GM11168 (cell line): Measurements from ENCODE around the gene ZNF547.
"Not testable (repeated sequence)": the region's sequence is repeated elsewhere in the genome, so short reads cannot be mapped to it uniquely, and the experiment has no call there.

Experiments
- in situ Hi-C: fragments of 300-500 bp; cut with MboI; formaldehyde crosslinking; loops from one replicate; pipeline ENCODE4 v1.12.0; 2022; ENCODE audit warnings: low sequenced_read_pairs; ENCODE audit not compliant: unreplicated experiment

The ZNF547 gene

DNA sequence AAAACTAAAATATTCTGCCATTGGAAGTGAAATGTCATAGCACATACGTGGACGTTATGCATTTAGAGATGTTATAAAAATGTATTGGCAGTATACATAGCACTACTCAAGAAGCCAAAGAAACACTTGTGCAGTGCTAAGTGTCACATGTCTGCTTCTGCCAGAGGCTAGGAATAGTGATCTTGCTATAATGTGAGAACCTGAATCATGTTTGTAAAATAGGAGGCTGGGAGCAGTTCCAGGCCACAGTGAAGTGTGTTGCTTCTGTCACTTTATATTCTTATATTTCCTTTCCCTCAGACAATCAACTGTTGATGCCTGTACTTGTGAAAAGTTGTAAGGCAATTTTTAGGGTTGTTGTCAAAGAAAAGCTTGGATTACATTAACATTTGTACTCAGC is 3.4 kb downstream of the ZNF547 start:
- in situ Hi-C loops: no loop called here

DNA sequence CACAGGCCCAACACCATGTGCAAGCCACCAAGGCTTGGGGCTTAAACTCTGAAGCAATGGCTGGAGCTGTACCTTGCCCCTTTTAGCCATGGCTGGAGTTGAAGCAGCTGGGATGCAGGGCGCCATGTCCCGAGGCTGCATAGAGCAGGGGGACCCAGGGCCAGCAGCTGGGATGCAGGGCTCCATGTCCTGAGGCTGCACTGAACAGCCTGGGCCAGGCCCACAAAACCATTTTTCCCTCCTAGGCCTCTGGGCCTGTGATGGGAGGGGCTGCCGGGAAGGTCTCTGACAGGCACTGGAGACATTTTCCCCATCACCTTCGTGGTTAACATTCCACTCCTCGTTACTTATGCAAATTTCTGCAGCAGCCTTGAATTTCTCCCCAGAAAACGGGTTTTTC is 10.8 kb downstream of the ZNF547 start:
- in situ Hi-C loops: no loop called here

DNA sequence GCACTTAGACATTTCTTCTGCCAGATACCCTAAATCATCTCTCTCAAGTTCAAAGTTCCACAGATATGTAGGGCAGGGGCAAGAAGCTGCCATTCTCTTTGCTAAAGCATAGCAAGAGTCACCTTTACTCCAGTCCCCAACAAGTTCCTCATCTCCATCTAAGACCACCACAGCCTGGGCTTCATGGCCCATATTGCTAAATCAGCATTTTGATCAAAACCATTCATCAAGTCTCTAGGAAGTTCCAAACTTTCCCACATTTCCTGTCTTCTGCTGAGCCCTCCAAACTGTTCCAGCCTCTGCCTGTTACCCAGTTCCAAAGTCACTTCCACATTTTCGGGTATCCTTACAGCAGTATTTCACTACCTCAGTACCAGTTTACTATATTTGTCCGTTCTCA is 11.3 kb downstream of the ZNF547 start:
- in situ Hi-C loops: not testable (repeated sequence)

- in situ Hi-C loops: no loop called here
Observed at GRCh38 chr19:57376151-57376550, 12.8 kb downstream of the ZNF547 start.

DNA sequence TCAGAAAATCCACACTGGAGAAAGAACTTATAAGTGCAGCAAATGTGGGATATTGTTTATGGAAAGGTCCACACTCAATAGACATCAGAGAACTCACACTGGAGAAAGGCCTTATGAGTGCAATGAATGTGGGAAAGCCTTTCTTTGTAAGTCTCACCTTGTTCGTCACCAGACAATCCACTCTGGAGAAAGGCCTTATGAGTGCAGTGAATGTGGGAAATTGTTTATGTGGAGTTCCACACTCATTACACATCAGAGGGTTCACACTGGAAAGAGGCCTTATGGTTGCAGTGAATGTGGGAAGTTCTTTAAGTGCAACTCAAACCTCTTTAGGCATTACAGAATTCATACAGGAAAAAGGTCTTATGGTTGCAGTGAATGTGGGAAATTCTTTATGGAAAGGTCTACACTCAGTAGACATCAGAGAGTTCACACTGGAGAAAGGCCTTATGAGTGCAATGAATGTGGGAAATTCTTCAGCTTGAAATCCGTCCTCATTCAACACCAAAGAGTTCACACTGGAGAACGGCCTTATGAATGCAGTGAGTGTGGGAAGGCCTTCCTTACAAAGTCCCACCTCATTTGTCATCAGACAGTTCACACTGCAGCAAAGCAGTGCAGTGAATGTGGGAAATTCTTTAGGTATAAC is 14.3 kb downstream of the ZNF547 start:
- in situ Hi-C loops: no loop called here

DNA sequence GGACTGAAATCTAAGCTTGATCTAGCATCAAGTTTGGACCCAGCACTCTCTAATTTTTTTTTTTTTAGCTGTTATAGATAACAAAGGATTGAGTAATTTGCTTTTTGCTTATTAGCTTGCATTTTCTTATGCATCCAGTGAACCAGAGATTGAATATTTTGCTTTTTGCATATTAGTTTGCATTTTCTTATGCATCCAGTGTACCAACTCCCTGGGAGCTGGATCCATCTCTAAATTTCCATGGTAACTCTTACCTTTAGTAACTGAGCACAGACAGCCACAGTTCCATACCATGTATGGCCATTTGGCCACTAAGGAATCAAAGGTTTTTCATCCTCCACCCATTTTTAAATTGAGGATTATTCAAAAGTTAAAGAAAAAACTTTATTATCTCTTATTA is 17.6 kb downstream of the ZNF547 start:
- in situ Hi-C loops: no loop called here

DNA sequence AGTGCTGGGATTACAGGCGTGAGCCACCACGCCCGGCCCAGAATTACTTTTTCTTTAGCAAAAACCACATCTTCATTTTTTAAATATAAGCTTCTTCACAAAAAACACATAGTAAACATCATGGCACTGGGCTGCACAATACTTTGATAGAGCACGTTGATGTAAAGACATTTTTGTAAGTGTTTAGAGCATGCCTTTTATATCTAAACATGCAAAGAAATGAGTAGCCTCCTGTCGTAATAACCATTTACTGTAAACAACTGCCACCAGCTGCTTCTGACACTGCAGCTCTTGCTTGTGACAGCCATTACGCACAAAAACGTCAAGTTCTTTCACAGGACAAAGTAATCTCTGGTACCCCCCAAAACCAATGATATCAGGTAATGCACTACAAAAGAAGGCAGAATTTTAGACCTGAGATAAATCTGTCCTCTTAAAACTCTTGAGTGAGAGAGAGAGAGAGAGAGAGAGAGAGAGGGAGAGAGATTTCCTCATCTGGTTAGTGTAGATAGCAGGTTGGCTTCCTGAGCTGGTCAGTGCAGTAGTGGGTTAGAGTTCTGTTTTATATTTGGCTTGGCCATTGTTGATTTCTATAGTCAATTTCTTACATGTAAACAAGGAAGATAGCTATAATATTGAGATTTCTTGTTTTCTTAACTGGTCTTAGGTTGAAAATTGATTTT is 19.6 kb downstream of the ZNF547 start:
- in situ Hi-C loops: no loop called here

DNA sequence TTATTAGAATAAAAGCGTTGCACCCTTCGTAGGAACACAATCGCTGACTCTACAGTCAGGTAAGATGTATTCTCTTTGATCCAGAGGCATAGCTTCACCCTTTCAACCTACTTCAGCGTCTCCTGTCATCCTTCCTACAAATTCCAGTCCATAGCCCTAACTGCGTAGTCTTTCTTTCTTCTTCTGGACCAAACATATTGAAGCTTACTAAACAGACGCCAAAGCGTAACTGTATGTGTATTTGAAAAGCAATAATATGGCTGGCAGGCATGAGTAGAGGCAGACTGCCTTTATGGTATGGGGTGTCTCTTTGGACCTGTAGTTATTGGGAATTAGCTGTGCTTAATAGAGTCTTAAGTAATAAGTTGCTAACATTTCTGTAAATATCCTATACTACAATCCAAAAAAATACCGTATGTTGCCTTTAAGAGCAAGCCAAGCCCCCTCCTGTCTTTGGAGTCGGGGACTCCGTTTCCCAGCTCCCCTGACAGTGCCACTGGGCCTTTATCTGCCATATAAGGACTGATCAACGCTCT is 25.9 kb downstream of the ZNF547 start:
- in situ Hi-C loops: no loop called here

GRCh38 chr19:57389730-57390598 is 26.6 kb downstream of the ZNF547 start, which contains the start of gene ZNF548:
ZNF548 (plus strand) TSS chr19:57389854; CDS start chr19:57390100, 246 bp downstream.
- in situ Hi-C loops: no loop called here

DNA sequence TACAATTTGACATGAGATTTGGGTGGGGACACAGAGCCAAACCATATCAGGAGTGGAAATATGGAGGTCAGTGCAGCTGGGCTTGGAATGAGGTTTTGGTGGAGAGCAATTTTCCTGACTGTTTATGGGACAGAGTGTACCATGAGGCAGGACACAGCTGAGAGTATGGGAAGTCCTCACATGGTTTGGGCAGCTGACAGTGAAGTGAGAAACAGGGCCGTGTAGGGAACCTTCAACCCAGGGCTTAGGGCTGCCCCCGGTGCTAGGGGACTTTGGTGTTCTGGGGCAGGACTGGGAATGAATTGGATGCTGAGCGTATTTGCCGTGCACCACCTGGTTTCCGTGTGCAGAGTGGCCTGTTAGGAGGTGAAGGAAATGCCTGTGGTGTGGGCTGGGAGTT is 32.4 kb downstream of the ZNF547 start:
- in situ Hi-C loops: no loop called here

GRCh38 chr19:57398868-57399267 is 35.5 kb downstream of the ZNF547 start:
- in situ Hi-C loops: no loop called here

- in situ Hi-C loops: no loop called here
Observed at GRCh38 chr19:57403737-57404563, 40.6 kb downstream of the ZNF547 start.

- in situ Hi-C loops: no loop called here
Observed at GRCh38 chr19:57406516-57407123, 43.3 kb downstream of the ZNF547 start.

- in situ Hi-C loops: no loop called here
Observed at GRCh38 chr19:57410877-57411671, 47.7 kb downstream of the ZNF547 start, which contains the start of gene ZNF17. ZNF17 (plus strand) TSS chr19:57411161; CDS start chr19:57413616, 2,455 bp downstream.

DNA sequence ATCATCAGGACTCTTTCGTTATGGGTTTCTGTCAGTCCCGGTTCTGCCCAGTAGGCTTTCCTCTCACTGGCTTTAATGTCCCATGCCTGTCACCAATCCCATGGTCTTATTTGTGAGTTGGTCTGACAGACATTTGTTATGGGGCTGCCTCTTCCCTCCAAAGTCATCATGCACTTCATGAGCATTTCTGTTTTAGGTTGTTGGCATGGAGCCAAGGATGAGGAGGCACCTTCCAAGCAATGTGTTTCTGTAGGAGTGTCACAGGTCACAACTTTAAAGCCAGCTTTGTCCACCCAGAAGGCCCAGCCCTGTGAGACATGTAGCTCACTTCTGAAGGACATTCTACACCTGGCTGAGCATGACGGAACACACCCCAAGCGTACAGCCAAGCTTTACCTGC is 56.1 kb downstream of the ZNF547 start:
- in situ Hi-C loops: no loop called here

- in situ Hi-C loops: no loop called here
Observed at GRCh38 chr19:57421037-57421436, 57.7 kb downstream of the ZNF547 start.
